GM21786 (cell line): ENCODE measurements around the gene TUSC2.

Source experiments
- ATAC-seq: cut with Tn5 transposase; IDR thresholded peaks from one replicate; pipeline ENCODE4 v1.9.1; 2021; ENCODE audit not compliant: unreplicated experiment

TUSC2 gene

GRCh38 chr3:50354850-50355249, 26.8 kb upstream of the TUSC2 start:
- no peak for ATAC-seq

GRCh38 chr3:50354186-50354764, 26.3 kb upstream of the TUSC2 start:
- no peak for ATAC-seq

DNA sequence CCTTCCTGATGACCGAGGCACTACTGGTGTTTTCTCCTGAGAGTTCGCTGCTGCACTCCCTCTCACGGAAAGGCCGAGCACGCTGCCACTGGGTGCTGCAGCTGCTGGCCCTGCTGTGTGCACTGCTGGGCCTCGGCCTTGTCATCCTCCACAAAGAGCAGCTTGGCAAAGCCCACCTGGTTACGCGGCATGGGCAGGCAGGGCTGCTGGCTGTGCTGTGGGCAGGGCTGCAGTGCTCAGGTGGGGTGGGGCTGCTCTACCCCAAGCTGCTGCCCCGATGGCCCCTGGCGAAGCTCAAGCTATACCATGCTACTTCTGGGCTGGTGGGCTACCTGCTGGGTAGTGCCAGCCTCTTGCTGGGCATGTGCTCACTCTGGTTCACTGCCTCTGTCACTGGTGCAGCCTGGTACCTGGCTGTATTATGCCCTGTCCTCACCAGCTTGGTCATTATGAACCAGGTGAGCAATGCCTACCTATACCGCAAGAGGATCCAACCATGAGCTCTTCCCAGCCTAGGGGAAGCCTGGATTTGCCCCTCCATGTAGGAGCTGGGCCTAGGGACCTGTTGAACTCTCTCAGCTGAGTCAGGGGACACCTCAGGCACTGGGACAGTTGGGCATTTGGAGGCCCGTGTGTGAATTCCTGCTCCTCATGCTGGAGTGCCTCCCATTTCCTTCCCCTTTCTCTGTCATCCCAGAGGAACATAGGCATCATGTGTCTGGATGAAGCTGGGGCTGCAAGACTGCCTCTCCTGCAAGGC, 25.4 kb upstream of the TUSC2 start:
- ATAC-seq = no peak

DNA sequence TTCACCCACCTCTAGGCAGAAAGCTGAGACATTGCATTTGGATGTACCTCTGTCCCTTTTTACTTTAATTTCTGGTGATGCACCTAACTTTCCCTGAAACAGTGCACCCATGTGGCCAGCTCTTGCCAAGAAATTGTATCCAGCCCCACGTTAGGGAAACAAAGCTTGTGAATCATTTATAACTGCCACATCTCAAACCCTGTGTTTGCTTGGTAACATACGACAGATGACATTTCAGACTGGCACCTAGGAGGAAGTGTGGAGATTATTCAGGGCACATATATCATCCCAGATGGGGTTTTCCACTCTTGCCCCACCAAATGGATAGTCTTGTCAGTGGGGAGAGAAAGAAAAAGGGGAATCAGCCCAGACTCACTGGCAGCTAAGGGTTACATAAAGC, 24.8 kb upstream of the TUSC2 start:
- ATAC-seq = no peak

GRCh38 chr3:50351323-50351697, 23.3 kb upstream of the TUSC2 start:
- ATAC-seq = no peak

- ATAC-seq = peak; percentile 85
Measured at GRCh38 chr3:50350527-50351322, 22.7 kb upstream of the TUSC2 start, which contains the start of the genes CYB561D2 and NPRL2. TSS of gene CYB561D2 (plus strand) at chr3:50350862. CDS start at chr3:50351434, 572 bp downstream. TSS of gene NPRL2 (minus strand) at chr3:50350775. CDS start at chr3:50350652, 123 bp downstream.

DNA sequence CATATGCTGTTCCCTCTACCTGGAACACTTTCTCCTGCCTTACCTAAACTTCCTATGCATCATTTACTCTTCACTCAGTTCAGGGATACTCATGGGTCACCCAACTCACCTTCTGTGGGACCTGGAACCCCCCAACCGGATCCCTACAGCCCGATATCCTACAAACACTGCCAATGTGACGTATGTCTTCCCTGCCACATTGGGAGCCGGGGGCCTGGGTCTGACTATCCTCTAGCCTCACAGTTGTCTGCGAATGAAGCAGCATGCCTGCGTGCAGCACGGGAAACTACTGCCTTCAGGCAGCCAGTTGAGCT, 22.1 kb upstream of the TUSC2 start:
- no peak for ATAC-seq

- no peak for ATAC-seq
Measured at GRCh38 chr3:50347187-50347813, 19.3 kb upstream of the TUSC2 start.

DNA sequence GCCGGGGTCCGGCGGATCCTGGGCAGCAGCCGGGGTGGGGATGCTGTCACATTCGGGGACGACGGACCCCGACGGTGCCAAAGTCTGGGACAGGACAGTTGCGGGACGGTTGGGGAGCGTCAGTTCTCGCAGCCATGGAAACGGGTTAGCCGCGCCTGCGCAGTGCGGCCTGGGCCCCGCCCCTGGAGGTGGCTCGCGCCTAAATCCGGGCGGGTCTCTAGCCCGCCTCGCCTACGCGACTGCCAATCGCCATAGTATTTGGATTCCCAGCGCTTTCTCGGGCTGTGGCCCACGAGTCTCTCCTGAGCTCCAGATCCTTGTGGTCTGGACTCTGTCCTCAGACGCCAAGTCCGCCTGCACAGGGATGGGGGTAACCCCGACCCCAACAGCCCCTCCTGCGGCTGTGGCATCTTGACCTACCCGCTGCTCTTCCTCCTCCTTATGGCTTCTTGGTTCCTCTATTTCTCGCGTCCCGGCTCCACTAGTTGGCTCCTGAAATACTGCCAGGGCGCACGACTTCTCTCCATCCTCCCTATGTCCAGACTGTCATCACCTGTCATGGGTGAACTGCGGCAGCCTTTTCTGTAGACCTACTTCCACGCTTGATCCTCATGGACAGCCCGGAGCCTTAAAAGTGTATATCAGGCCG, 17.7 kb upstream of the TUSC2 start, which contains the start of gene ZMYND10:
Gene ZMYND10 (minus strand): TSS at position 147 of the 649 bp plus-strand sequence. CDS start 153 bp downstream, outside the sequence.
- no peak for ATAC-seq

DNA sequence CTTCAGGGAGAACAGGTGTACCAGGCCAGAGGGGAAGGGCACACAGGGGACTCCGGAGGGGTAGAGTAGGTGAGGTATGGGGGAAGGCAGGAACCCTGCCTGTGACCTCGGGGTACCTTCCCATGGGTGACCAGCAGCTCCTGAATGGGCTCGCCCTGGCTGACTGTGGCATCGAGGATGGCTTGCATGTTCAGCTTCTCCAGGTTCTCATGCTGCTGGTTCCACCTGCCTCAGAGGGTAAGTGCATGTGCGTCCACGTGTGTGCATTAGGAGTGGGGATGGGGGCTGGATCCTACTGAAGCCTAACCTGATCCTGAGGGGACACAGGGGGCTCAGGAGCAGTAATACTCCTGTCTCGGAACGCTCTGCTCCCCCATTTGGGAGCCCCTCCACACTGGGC, 17.0 kb upstream of the TUSC2 start:
- ATAC-seq = no peak

DNA sequence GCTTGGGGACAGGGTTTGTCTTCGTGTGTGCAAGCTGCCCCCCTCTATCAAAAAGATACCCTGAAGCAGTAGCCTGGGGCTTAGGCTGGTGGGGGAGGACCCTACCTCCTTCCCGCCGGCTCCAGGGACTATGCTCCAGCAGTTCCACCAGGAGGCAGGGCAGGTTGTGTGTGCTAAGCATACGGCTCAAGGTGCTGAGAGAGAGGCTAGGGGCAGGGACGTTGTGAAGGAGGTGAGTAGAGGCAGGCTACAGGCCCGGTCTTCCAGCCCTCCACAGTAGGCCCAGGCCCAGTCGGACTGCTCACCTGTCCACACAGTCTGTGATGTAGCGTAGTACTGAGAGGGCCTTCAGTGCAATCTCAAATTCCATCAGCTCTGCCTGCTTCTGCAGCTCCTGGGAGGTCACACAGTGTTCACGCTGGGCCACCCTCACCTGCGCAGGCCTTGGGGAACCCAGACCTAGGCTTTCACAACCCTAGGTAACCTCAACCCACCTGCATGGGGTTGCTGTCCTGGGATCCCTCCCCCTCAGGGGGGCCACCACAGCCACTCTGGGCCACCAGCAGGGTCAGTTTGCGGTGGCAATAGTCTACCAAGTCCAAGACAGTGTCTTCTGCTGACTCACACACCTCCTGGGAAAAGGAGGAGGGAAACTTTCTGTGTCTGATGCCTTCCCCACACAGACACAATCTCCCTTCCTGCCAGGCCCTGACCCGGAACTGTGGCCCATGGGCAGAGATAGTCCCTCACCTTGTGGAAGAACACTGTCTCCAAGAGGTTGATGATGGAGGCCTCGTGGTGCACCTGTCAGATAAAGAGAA, 15.0 kb upstream of the TUSC2 start:
- ATAC-seq = no peak

- ATAC-seq = no peak
Measured at GRCh38 chr3:50341996-50342650, 14.1 kb upstream of the TUSC2 start.

- ATAC-seq = no peak
Measured at GRCh38 chr3:50341537-50341936, 13.5 kb upstream of the TUSC2 start.

- ATAC-seq = no peak
Measured at GRCh38 chr3:50340448-50341329, 12.7 kb upstream of the TUSC2 start, which contains the start of gene RASSF1. TSS of gene RASSF1 (minus strand) at chr3:50340836. CDS start at chr3:50340805, 31 bp downstream.

GRCh38 chr3:50340147-50340447, 12.1 kb upstream of the TUSC2 start:
- no peak for ATAC-seq

DNA sequence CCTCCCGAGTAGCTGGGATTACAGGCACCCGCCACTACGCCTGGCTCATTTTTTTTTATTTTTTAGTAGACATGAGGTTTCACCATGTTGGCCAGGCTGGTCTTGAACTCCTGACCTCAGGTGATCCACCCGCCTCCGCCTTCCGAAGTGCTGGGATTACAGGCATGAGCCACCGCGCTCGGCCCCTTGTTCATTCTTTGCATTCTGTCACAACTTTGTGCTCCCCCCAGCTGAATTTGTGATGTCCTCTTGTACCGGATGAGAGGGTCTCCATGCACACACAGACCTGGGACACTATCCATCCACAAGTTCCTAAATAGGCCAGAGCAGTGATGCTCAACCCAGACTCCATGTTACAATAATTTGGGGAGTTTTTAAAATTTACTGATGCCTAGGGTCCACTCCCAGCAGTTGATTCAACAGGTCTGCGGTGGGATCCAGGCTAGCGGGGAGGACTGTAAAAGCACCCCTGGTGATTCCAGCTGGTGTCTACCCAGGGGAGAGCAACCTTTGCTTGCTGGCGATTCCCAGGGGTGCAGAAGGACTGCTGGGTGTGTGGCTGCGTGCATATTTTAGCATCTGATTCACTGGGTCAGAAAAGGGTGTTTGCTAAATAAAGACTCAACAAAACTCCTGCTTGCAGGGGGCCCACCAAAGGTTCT, 11.6 kb upstream of the TUSC2 start:
- no peak for ATAC-seq

GRCh38 chr3:50338965-50339364, 10.9 kb upstream of the TUSC2 start:
- ATAC-seq = no peak
